ENCODE data around the gene PROSER3. TPM values are rescaled to one million over a fixed set of nuclear protein-coding genes. Genes with fewer than 3 reads are reported as not detected.
A peak's percentile ranks its signal among the peaks of the same experiment; 100 is the strongest.
"Not testable (repeated sequence)": the region's sequence is repeated elsewhere in the genome, so short reads cannot be mapped to it uniquely, and the experiment has no call there.

PROSER3 gene
- total RNA-seq, 1 experiment from 2014 or later = 8.9 TPM

- Histone ChIP-seq H3K36me3 (peaks cover 56% of the 10 kb centered on the region), H3K9me3 (no peaks in the 10 kb centered on the region), H3K27me3 (no peaks in the 10 kb centered on the region), H3K4me3 (peak overlapping the region; percentile 86)
- no peak for DNase-seq
These were observed 38.4 kb upstream of the PROSER3 start for GRCh38 chr19:35719402-35720162.

- Histone ChIP-seq H3K27me3 (no peaks in the 10 kb centered on the region), H3K4me3 (no peak overlapping the region), H3K9me3 (no peaks in the 10 kb centered on the region), H3K36me3 (peaks cover 62% of the 10 kb centered on the region)
- DNase-seq = no peak
These were observed 37.8 kb upstream of the PROSER3 start for GRCh38 chr19:35720163-35720524.

- no peaks in the 10 kb centered on the region for H3K9me3 ChIP-seq
- H3K27me3 ChIP-seq = no peaks in the 10 kb centered on the region
- H3K4me3 ChIP-seq = no peak overlapping the region
- peaks cover 67% of the 10 kb centered on the region for H3K36me3 ChIP-seq
- DNase-seq = no peak
These were observed 37.3 kb upstream of the PROSER3 start for GRCh38 chr19:35720648-35721047.

GRCh38 chr19:35721374-35721773 lies 36.6 kb upstream of the PROSER3 start:
- Histone ChIP-seq H3K36me3 (peaks cover 74% of the 10 kb centered on the region), H3K4me3 (no peak overlapping the region), H3K9me3 (no peaks in the 10 kb centered on the region), H3K27me3 (no peaks in the 10 kb centered on the region)
- DNase-seq = no peak

- Histone ChIP-seq H3K4me3 (no peak overlapping the region), H3K9me3 (no peaks in the 10 kb centered on the region), H3K36me3 (peaks cover 84% of the 10 kb centered on the region), H3K27me3 (no peaks in the 10 kb centered on the region)
- no peak for DNase-seq
These were observed 35.5 kb upstream of the PROSER3 start for GRCh38 chr19:35722461-35722860.

GRCh38 chr19:35722897-35723296 lies 35.1 kb upstream of the PROSER3 start:
- no peak for DNase-seq
- Histone ChIP-seq H3K27me3 (no peaks in the 10 kb centered on the region), H3K4me3 (no peak overlapping the region), H3K9me3 (no peaks in the 10 kb centered on the region), H3K36me3 (peaks cover 88% of the 10 kb centered on the region)

GRCh38 chr19:35723671-35724070 lies 34.3 kb upstream of the PROSER3 start:
- Histone ChIP-seq H3K36me3 (peaks cover 92% of the 10 kb centered on the region), H3K4me3 (no peak overlapping the region), H3K9me3 (no peaks in the 10 kb centered on the region), H3K27me3 (no peaks in the 10 kb centered on the region)
- no peak for DNase-seq

- not testable (repeated sequence) for H3K9me3 ChIP-seq, H3K27me3 ChIP-seq, DNase-seq, H3K4me3 ChIP-seq
- H3K36me3 ChIP-seq = peaks cover 92% of the 10 kb centered on the region
These were observed 33.8 kb upstream of the PROSER3 start for GRCh38 chr19:35724132-35724531.

- peaks cover 94% of the 10 kb centered on the region for H3K36me3 ChIP-seq
- H3K9me3 ChIP-seq = no peaks in the 10 kb centered on the region
- DNase-seq = no peak
These were observed 33.4 kb upstream of the PROSER3 start for GRCh38 chr19:35724560-35724959.

GRCh38 chr19:35725216-35725861 lies 32.6 kb upstream of the PROSER3 start:
- Histone ChIP-seq H3K9me3 (no peaks in the 10 kb centered on the region), H3K4me3 (no peak overlapping the region), H3K36me3 (peaks cover 94% of the 10 kb centered on the region), H3K27me3 (no peaks in the 10 kb centered on the region)
- no peak for DNase-seq

More at GRCh38 chr19:35724560-35724959, 33.4 kb upstream of the PROSER3 start:
- Histone ChIP-seq H3K4me3 (no peak overlapping the region), H3K27me3 (no peaks in the 10 kb centered on the region)

- Histone ChIP-seq H3K4me3 (no peak overlapping the region), H3K36me3 (peaks cover 99% of the 10 kb centered on the region), H3K9me3 (no peaks in the 10 kb centered on the region), H3K27me3 (no peaks in the 10 kb centered on the region)
- DNase-seq = no peak
These were observed 30.7 kb upstream of the PROSER3 start for GRCh38 chr19:35727053-35727955.

- Histone ChIP-seq H3K27me3 (no peaks in the 10 kb centered on the region), H3K36me3 (peaks cover 97% of the 10 kb centered on the region), H3K9me3 (no peaks in the 10 kb centered on the region), H3K4me3 (no peak overlapping the region)
- DNase-seq = no peak
These were observed 29.8 kb upstream of the PROSER3 start for GRCh38 chr19:35727956-35728706.

- DNase-seq = no peak
- Histone ChIP-seq H3K9me3 (no peaks in the 10 kb centered on the region), H3K4me3 (no peak overlapping the region), H3K27me3 (no peaks in the 10 kb centered on the region), H3K36me3 (peaks cover 95% of the 10 kb centered on the region)
These were observed 29.0 kb upstream of the PROSER3 start for GRCh38 chr19:35729021-35729420.

GRCh38 chr19:35729763-35730162 lies 28.2 kb upstream of the PROSER3 start:
- DNase-seq = no peak
- no peaks in the 10 kb centered on the region for H3K27me3 ChIP-seq
- no peak overlapping the region for H3K4me3 ChIP-seq
- H3K9me3 ChIP-seq = no peaks in the 10 kb centered on the region
- H3K36me3 ChIP-seq = peaks cover 95% of the 10 kb centered on the region

GRCh38 chr19:35730326-35730725 lies 27.6 kb upstream of the PROSER3 start:
- H3K9me3 ChIP-seq = no peaks in the 10 kb centered on the region
- no peak for DNase-seq
- peaks cover 91% of the 10 kb centered on the region for H3K36me3 ChIP-seq
- no peak overlapping the region for H3K4me3 ChIP-seq
- H3K27me3 ChIP-seq = no peaks in the 10 kb centered on the region

GRCh38 chr19:35731353-35731752 lies 26.6 kb upstream of the PROSER3 start:
- no peak for DNase-seq
- peaks cover 89% of the 10 kb centered on the region for H3K36me3 ChIP-seq

More at GRCh38 chr19:35731353-35731752, 26.6 kb upstream of the PROSER3 start:
- Histone ChIP-seq H3K4me3 (no peak overlapping the region), H3K27me3 (no peaks in the 10 kb centered on the region), H3K9me3 (no peaks in the 10 kb centered on the region)

All from MG63 (cell line).